ENCODE measurements around the gene SMARCD2.

- TF ChIP-seq CTCF (conservative IDR thresholded peaks at IDR 0.05 in 1 of 2, IDR thresholded peaks at IDR 0.05 in 1 of 2; ENCODE audit: low read depth in 1 of 2, low read length in 2 of 2): no peak
- no peak for TF ChIP-seq EZH2 (IDR thresholded peaks at IDR 0.05; ENCODE audit: low read length, missing control alignments)
Measured at GRCh38 chr17:63841350-63842172, 924 bp downstream of the SMARCD2 start.
